ENCODE measurements around the gene ICAM2.
"Not testable (repeated sequence)": the region's sequence is repeated elsewhere in the genome, so short reads cannot be mapped to it uniquely, and the experiment has no call there.

The ICAM2 gene

DNA sequence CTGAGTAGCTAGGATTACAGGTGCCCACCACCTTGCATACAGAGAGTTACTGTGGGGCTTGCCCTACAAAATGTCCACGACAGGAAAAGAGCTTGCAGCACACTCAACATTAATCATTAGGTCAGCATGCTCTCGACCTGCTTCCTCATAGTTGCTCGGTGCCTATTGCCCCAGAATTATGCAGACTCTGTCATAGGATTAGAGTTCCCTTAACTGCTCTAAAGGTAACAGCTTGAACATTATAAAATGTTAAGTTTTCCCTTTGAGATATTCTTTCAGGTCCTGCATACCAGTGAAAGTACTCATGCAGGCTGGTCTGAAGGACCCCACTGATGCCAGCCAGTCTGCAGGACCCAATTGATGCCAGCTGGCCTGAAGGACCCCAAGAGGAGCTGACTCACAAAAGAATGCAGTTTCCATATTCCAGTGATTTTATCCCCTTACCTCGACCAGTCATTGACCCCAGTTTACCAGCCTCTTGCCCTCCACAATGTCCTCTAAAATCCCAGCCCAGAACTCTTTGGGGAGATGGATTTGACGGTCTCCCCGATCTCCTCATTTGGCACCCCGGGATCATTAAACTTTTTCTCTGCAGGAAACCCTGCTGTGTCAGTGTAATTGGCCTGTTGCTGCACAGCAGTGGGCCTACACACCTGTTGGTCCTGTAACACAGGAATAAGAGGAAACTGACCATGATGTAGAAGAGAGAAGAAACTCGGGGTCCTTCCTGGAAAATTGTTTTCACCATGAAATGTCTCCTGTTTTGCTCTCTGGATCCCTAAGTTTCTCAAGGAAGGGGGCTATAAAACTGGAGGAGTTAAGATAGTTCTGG lies 10.6 kb downstream of the ICAM2 start:
- DNase-seq (ENCODE audit: low read depth in 3 of 3), result no peak

- DNase-seq (ENCODE audit: low read depth in 3 of 3), result no peak
These were observed 11.6 kb downstream of the ICAM2 start for GRCh38 chr17:64008830-64009229.

- no peak for DNase-seq (ENCODE audit: low read depth in 3 of 3)
These were observed 12.1 kb downstream of the ICAM2 start for GRCh38 chr17:64008346-64008745.

DNA sequence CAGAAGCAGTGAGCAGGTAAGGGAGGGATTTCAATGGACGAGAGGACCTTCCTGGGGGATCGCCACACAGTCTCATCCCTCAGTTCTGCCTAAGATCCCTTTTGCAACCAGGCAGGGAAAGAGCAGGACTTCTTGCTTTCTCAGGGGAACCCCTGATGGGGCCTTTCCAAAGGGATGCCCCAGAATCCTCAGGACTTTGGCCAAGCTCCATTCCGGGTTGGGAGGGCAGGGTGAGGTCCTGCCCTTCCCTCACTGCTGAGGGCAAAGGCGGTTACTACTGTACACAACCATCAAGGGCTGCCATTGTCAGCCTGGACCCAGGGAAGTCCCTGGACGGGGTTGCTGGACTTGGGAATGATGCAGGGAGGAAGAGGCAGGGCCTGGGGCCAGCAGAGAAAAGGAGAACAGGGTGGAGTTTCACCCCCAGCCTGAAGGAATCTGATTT lies 12.6 kb downstream of the ICAM2 start:
- DNase-seq (ENCODE audit: low read depth in 3 of 3), result no peak

- DNase-seq (ENCODE audit: low read depth in 3 of 3), result not testable (repeated sequence)
These were observed 13.2 kb downstream of the ICAM2 start for GRCh38 chr17:64007089-64007837.

DNA sequence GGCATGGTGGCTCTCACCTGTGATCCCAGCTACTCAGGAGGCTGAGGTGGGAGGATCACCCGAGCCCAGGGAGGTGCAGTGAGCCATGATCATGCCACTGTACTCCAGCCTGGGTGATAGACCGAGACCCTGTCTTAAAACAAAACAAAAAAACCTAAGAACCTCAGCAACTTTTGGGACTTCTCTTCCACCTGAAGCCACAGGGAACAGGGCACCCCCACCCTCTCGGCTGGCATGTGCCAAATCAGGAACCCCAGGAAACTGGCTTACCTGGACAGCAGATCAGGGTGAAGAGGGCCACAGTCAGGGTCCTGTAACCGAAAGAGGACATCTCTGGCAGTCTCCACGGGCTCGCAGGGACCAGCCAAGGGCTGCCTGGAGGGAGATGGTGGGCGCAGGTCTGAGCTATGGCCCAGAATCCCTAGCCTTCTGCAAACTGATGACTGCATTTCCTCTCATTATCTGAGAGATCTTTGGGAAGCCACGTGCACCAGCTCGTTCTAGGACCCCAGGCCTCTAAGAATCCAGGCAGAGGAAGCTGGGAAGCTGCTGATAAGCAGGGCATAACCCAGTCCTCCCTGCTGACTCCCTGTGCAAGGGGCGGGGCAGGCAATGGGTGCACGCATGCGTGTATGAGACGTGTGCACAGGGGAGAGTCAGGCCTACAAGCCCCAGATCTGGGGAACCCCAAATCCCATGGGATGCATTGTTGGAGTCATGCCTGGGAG lies 13.9 kb downstream of the ICAM2 start:
- no peak for DNase-seq (ENCODE audit: low read depth in 3 of 3)

DNA sequence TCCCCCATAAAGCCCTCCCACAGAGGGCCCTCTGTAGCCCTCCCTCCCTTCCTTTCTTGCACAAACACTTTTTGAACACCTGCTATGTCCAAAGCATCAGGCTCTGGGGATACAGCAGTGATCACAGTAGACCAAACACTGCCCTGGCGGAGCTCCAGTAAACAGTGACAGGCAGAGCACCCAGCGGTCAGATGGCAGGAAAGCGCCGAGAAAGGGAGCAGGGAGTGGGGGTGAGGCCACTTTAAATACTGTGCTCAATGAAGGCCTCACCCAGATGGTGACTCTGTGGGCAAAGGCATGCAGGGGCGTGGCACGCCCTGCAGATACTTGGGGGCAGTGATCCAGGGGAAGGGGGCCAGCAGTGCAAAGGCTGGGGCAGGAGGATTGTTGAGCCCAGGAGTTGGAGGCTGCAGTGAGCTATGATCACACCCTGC lies 14.7 kb downstream of the ICAM2 start:
- no peak for DNase-seq (ENCODE audit: low read depth in 3 of 3)

DNA sequence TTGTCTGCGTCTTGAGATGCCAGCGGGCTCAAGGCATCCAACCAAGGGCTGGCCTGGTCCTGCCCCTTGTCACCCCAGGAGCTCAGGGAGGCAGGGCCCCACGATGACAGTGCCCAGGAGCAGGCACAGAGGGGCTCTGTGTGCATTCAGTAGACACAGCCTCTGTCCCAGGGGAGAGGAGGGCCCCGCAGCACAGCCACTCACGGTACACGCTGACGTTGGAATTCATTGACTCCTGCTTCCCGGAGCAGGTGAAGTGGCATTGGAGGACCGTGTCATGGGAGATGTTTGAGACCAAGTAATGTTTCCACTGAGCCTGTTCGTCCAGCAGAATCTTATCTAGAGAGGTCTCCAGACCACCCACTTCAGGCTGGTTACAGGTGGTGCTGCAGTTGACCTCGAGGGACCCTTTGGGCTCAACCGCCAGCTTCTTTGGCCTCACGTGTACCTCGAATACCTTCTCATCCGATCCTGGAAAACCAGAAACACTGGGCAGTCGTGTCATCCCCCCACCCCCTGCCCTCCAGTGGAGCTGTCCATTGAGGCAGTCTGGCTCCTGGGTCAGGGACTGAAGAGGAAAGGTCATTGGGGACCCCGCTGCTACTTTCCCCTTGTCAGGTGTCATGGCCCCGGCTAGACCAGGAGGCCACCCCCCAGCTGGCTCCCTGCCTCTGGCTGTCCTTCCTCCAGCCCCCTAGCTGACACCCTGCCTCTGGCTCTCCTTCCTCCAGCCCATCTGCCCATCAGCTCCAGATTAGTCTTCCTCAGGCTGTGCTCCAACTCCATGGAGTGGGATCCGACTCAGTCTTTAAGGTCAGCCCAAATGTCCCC lies 15.3 kb downstream of the ICAM2 start:
- no peak for DNase-seq (ENCODE audit: low read depth in 3 of 3)

DNA sequence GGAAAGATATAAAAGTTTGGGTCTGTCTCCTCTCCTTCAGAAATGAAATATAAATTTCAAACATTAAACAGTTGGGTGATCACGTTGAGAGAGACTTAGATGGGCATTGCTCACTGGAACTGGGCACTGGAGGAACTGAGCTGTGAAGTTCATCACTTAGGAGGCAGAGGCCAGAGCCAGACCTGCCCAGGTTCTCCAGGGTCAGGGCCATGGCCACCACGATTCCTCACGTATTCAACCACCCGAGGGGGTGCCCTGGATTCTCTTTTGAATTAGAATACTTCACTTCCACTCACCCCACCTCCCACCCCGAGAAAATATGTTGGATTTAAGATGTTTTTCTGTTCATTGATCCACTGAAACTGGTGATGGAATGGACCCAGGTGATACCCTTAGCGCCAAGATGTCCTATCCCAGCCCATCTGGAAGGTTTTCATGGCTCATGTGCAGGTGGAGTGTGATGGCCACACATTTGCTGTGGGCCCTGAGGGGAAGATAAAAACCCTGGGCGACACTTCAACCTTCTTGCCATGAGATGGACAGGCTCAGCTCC lies 16.1 kb downstream of the ICAM2 start:
- no peak for DNase-seq (ENCODE audit: low read depth in 3 of 3)

DNA sequence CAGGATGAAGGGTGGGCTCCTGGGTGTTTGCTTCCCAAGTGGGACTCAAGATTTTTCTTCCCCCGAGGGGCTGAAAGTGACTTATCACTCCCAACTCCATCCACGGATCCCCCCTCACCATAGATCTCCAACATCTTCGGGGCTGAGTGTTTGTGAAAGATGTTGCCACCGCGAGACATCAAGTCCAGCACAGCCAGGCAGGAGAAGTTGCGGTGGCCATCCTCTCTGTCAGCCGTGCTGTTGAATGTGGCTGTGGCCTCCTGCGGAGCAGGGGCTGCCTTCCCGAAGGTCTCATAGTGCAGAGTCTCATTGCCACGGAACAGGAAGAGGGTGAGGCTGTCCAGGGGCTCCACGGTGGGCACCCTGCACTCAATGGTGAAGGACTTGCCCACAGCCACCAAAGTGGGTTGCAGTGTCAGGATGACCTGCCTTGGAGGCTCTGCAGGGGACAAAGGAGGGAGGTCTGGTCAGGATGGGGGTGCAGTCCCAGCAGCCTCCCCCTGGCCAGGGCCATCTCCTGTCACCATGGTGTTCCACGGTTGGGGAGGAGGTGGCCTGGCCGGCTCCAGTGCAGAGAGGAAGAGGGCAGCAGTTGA lies 16.8 kb downstream of the ICAM2 start:
- DNase-seq (ENCODE audit: low read depth in 3 of 3), result no peak

GRCh38 chr17:64002658-64003525 lies 17.5 kb downstream of the ICAM2 start:
- no peak for DNase-seq (ENCODE audit: low read depth in 3 of 3)

GRCh38 chr17:64001763-64002529 lies 18.5 kb downstream of the ICAM2 start:
- no peak for DNase-seq (ENCODE audit: low read depth in 3 of 3)

- no peak for DNase-seq (ENCODE audit: low read depth in 3 of 3)
These were observed 19.3 kb downstream of the ICAM2 start for GRCh38 chr17:64001091-64001579.

- no peak for DNase-seq (ENCODE audit: low read depth in 3 of 3)
These were observed 20.5 kb downstream of the ICAM2 start for GRCh38 chr17:63999680-64000531.

GRCh38 chr17:63998721-63999679 lies 21.4 kb downstream of the ICAM2 start:
- no peak for DNase-seq (ENCODE audit: low read depth in 3 of 3)

- DNase-seq (ENCODE audit: low read depth in 3 of 3), result peak; percentile 43 to 51 (median 51)
These were observed 22.2 kb downstream of the ICAM2 start, which contains the start of gene PRR29 for GRCh38 chr17:63998050-63998720. TSS of gene PRR29 (plus strand) at chr17:63998351. CDS start at chr17:63998365, 14 bp downstream.

All from stimulated activated CD4-positive, alpha-beta T cell treated with anti-CD3 and anti-CD28 coated beads, TNF-alpha, amount 100 ng/mL, for 4 hours (primary cell).